Measurements from ENCODE around the gene GPR78. TPM values are rescaled to one million over a fixed set of nuclear protein-coding genes. Genes with fewer than 3 reads are reported as not detected.
A peak's percentile ranks its signal among the peaks of the same experiment; 100 is the strongest.

The GPR78 gene
- total and polyA plus RNA-seq, 4 donors = 0.05 to 0.28 TPM; not detected in 2

GRCh38 chr4:8589336-8589735, 9.1 kb downstream of the GPR78 start:
- Histone ChIP-seq H3K27ac (ENCODE audit: low read depth in 1 of 2, low read length in 1 of 2) (no peak overlapping the region), H3K27me3 (ENCODE audit: control insufficient read depth in 3 of 3, insufficient read depth in 3 of 3, low read length in 2 of 3) (peaks cover 0 to 38% (median 19%) of the 10 kb centered on the region in 3 donors), H3K4me1 (ENCODE audit: control insufficient read depth in 5 of 5, insufficient read depth in 5 of 5, low read length in 5 of 5) (peaks cover 0 to 13% (median 0%) of the 10 kb centered on the region in 5 donors), H3K4me3 (no peak overlapping the region), H3K36me3 (ENCODE audit: control insufficient read depth in 4 of 4, insufficient read depth in 4 of 4, low read length in 4 of 4) (no peaks in the 10 kb centered on the region), H3K9ac (ENCODE audit: insufficient read depth in 1 of 2, low read length in 2 of 2) (no peak overlapping the region), H3K9me3 (ENCODE audit: control insufficient read depth in 4 of 4, insufficient read depth in 3 of 4, low read length in 3 of 4) (no peaks in the 10 kb centered on the region)
- TF ChIP-seq CTCF (IDR thresholded peaks at IDR 0.05; ENCODE audit: control extremely low read depth, extremely low read depth) = no peak
- ATAC-seq (ENCODE audit: insufficient read depth, low FRiP score) (no peak), DNase-seq (no peak)
- 81 to 86% methylated on average over 10 of the region's 10 CpGs for WGBS, 2 donors

GRCh38 chr4:8589823-8590545, 9.8 kb downstream of the GPR78 start:
- peaks cover 0 to 38% (median 19%) of the 10 kb centered on the region in 3 donors for H3K27me3 ChIP-seq (ENCODE audit: control insufficient read depth in 3 of 3, insufficient read depth in 3 of 3, low read length in 2 of 3)
- DNase-seq = peak in 1 of 3 donors; percentile 32

GRCh38 chr4:8590546-8590880, 10.3 kb downstream of the GPR78 start:
- H3K27me3 ChIP-seq (ENCODE audit: control insufficient read depth in 3 of 3, insufficient read depth in 3 of 3, low read length in 2 of 3) = peaks cover 0 to 38% (median 19%) of the 10 kb centered on the region in 3 donors
- H3K27ac ChIP-seq (ENCODE audit: low read depth in 1 of 2, low read length in 1 of 2) = no peak overlapping the region
- no peak overlapping the region for H3K4me3 ChIP-seq
- no peak for TF ChIP-seq CTCF (IDR thresholded peaks at IDR 0.05; ENCODE audit: control extremely low read depth, extremely low read depth)
- H3K4me1 ChIP-seq (ENCODE audit: control insufficient read depth in 5 of 5, insufficient read depth in 5 of 5, low read length in 5 of 5) = peaks cover 0 to 11% (median 0%) of the 10 kb centered on the region in 5 donors
- ATAC-seq (ENCODE audit: insufficient read depth, low FRiP score) = no peak
- WGBS, 2 donors = 75 to 84% methylated on average over 5 of the region's 5 CpGs
- no peak overlapping the region for H3K9ac ChIP-seq (ENCODE audit: insufficient read depth in 1 of 2, low read length in 2 of 2)
- DNase-seq = no peak
- no peaks in the 10 kb centered on the region for H3K36me3 ChIP-seq (ENCODE audit: control insufficient read depth in 4 of 4, insufficient read depth in 4 of 4, low read length in 4 of 4)
- H3K9me3 ChIP-seq (ENCODE audit: control insufficient read depth in 4 of 4, insufficient read depth in 3 of 4, low read length in 3 of 4) = no peaks in the 10 kb centered on the region

More at GRCh38 chr4:8589823-8590545, 9.8 kb downstream of the GPR78 start:
- H3K4me1 ChIP-seq (ENCODE audit: control insufficient read depth in 5 of 5, insufficient read depth in 5 of 5, low read length in 5 of 5) = peaks cover 0 to 13% (median 0%) of the 10 kb centered on the region in 5 donors
- no peak for ATAC-seq (ENCODE audit: insufficient read depth, low FRiP score)
- H3K9ac ChIP-seq (ENCODE audit: insufficient read depth in 1 of 2, low read length in 2 of 2) = no peak overlapping the region
- H3K27ac ChIP-seq (ENCODE audit: low read depth in 1 of 2, low read length in 1 of 2) = no peak overlapping the region
- H3K4me3 ChIP-seq = no peak overlapping the region
- WGBS, 2 donors = 49 to 50% methylated on average over 11 of the region's 11 CpGs
- TF ChIP-seq CTCF (IDR thresholded peaks at IDR 0.05; ENCODE audit: control extremely low read depth, extremely low read depth) = no peak
- no peaks in the 10 kb centered on the region for H3K36me3 ChIP-seq (ENCODE audit: control insufficient read depth in 4 of 4, insufficient read depth in 4 of 4, low read length in 4 of 4)
- H3K9me3 ChIP-seq (ENCODE audit: control insufficient read depth in 4 of 4, insufficient read depth in 3 of 4, low read length in 3 of 4) = no peaks in the 10 kb centered on the region
